AG08396 (cell line): ENCODE data around the gene RETN.

Experiments used
- DNase-seq: peaks from one replicate; pipeline ENCODE4 v3.0.0; 2012; ENCODE audit warnings: low spot score, mixed read lengths

Gene RETN

DNA sequence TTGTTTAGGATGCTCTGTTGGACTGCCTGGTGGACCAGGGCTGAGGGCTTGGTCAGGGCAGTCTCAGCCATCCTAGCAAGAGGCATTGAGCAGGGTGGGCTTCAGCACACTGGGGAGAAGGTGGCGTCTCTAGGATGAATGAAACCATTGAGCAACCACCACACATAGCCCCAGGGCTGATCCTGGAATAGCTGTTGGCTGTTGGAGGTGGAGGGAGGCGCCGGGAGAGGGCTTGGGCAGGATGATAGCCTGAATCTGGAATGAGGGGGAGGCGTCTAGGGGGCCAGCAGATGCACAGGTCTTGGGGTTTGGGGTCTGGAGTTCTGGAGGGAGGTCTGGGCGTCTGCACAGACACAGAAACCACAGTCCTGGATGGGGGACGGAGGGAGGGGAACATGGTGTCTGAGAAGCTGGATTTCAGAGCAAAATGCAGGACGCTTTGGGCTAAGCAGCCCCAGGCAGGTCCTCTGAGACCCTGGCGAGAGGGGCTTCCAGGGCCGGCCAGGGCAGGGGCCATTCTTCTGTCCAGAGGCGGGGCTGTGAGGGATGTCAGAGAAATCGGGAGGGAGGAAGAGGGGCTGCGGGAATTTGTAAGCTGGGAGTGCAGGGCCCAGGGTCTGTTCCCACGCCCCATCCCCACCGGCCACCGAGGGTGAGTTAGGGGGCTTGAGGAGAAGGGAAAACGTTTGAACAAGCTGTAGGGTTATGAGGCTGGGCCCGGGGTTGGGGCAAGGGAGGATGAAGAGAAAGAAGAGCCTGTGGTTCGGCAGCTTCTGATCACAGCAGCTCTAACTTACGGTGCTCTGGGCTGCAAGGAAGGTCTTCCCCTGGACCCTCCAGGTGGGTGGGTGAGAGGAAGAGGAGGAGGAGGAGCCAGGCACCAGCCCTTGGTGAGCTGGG lies 16.9 kb downstream of the RETN start:
- no peak for DNase-seq

DNA sequence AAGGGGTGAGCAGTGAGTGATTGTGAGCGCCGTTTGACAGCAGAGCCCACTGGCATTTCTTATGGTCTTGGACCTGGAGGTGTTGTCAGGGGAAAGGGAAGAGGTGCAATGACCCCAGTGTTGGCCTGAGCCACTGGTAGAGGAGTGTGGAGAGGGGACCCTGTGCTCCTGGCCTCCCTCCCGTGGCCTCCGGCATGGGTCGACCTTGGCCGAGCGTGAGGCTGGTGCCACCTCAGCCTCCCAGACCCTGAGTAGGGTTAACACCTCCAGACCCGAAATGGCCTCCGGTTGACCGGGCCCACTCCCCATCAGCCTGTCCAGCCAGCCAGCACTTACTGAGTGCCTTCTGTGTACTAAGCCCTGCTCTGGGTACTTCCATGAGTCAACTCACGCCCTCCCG lies 18.3 kb downstream of the RETN start:
- DNase-seq = no peak

- no peak for DNase-seq
Measured at GRCh38 chr19:7689165-7689564, 20.3 kb downstream of the RETN start.

- DNase-seq = no peak
Measured at GRCh38 chr19:7690779-7691258, 22.0 kb downstream of the RETN start.

DNA sequence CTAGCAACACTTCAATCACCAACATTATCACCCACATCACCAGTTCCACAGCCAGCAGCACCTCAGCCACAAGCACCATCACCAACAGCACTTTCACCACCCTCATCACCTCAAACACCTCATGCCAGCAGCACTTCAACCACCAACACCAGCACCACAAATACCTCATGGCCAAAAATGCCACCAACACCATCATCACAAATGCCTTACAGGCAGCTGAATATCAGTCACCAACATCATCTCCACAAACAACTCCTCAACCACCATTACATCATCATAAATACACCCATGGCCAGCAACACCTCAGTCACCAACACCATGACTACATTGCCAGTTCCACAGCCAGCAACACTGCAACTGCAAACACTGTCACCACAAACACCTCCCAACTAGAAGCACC lies 22.6 kb downstream of the RETN start:
- no peak for DNase-seq

- DNase-seq = no peak
Measured at GRCh38 chr19:7692417-7693088, 23.7 kb downstream of the RETN start.

DNA sequence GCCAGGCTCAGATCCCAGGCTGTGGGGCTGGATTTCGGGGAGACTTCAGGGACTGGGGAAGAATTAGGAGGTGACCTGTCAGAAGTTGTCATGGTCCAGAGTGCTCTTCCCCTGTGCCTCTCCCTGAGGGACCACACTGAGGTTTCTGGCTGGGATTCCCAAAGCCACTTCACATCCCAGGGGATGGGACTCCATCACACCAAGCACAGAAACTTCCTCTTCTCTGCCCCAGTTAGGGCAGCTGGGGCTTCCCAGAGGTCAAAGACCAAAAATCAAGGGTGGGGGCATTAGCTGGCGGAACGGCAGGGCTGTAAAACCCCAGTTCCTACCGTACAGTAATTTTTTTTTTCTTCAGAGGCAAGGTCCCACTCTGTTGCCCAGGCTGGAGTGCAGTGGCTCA lies 25.6 kb downstream of the RETN start:
- no peak for DNase-seq

GRCh38 chr19:7697721-7698287 lies 29.0 kb downstream of the RETN start:
- DNase-seq = no peak

GRCh38 chr19:7698583-7698982 lies 29.7 kb downstream of the RETN start:
- no peak for DNase-seq

DNA sequence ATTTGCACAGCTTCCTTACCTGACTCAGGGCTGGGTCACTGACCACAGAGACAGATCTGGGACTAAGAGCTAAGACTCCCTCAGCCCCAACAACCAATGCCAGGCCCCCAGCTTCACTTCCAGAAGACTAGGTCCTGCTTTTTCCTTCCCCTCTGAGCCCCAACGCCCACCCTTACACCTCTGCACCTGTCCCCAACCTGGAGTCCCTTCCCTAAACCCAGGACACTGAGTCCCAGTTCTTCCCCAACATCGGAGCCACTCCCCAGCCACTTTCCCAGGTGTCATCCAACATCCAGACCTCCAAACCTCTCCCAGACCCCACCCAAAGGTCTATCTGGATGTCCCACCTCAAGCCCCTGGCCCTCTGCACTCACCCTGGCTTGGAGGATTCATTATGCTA lies 30.2 kb downstream of the RETN start:
- no peak for DNase-seq

DNA sequence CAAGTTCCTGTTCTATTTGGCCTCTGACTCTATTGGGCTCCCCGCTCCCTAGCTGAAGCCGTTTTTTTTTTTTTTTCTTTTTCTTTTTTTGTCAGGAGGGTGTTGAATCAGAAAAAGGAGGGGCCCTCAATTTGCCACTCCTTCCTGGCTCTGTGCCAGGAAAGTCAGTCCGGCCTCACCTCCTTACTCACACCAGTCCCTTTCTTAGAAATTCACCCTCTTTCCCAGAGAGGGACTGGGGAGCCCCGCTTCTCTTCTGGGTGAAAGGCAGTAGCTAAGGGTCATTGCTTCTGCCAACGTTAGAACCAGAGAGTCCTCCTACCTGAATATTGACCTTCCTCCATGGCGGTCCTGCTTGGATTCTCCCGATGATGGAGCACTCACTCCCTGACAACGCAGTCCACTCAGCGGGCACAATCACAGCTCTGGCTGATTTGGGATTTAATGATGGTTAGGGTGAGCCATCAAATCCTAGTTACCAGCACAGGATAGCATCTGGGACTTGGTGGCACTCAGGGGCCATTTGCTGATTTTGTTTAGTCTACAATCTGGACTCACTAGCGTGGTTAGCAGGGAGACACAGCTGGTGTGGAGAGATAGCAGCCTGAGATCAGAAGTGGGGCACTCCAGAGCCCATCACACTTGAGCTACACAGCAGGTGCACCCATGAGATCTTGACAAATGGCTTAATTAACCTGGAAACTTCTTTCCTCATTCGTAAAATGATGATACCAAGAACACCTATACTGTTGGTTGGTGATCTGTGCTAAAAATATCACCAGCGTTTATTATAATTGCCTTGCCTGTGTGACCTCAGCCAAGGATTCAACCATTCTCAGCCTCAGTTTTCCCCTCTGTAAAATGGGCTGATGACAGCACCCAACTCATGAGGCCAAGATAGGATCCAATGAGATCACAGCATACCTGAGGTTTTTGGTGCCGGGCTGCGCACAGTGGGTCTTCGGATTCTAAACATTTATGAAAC lies 30.9 kb downstream of the RETN start:
- DNase-seq = no peak

DNA sequence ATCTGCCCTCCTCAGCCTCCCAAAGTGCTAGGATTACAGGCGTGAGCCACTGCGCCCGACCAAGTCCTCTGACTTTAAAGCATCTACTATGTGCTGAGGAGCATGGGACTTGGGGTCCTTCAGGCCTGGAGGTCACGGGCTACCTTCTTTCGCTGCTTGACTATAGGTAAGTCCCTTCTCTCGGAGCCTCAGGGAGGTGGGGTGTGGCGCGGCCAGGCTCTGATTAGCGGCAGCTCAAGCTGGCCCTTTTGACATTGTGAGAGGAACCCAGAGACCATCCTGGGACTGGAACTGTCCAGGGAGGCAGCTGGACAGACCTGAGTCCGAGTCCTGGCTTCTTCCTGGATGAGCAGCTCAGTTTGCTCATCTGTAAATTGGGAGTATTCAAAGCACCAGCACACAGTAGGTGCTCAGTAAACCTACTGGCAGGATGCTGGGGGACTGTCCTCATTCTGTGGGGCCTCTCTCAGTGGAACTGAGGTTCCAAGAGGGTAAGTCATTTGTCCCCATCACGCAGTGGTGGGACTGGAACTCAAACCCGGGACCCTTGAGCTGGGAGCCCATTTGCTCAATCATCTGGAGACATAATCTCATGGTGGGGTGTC lies 32.3 kb downstream of the RETN start:
- no peak for DNase-seq

DNA sequence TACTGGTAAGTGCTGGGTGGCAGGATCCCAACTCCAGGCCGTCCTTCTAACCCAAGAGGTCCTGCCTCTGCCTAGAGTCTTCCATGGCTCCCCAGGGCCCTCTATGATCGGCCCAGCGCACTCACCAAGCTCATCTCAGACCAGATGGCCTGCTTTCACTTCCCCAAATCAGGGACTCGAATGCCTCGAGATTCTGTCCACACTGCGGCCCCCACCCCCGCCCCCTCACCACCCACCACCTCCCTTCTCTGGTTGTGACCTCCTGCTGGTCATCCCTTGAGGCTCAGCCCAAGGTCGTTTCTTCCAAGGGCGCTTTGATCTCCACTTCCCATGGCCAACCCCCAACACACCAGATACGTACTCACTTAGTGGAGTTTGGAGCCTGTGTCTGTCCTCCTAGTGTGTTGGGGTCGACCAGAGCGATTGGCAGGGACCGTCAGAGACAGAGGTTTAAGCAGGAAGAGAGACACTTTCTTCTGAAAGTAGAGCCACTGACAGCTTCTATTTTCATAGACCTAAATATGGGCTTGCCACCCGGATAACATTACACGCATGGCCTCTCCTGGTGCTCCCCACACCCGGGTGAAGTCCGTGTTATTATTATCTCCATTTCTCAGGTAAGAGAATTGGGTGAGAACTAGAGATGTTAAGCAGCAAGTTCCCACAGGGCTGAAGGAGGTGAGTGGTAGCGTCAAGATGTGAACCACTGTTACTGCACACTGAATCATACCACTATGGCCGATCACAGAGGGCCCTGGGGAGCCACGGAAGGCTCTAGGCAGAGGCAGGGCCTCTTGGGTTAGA lies 33.0 kb downstream of the RETN start, which contains the start of gene FCER2:
TSS of gene FCER2 (minus strand) at position 478 of the 804 bp plus-strand sequence. CDS start 2,371 bp downstream, outside the sequence.
- DNase-seq = no peak

GRCh38 chr19:7703332-7703731 lies 34.5 kb downstream of the RETN start:
- DNase-seq = no peak

DNA sequence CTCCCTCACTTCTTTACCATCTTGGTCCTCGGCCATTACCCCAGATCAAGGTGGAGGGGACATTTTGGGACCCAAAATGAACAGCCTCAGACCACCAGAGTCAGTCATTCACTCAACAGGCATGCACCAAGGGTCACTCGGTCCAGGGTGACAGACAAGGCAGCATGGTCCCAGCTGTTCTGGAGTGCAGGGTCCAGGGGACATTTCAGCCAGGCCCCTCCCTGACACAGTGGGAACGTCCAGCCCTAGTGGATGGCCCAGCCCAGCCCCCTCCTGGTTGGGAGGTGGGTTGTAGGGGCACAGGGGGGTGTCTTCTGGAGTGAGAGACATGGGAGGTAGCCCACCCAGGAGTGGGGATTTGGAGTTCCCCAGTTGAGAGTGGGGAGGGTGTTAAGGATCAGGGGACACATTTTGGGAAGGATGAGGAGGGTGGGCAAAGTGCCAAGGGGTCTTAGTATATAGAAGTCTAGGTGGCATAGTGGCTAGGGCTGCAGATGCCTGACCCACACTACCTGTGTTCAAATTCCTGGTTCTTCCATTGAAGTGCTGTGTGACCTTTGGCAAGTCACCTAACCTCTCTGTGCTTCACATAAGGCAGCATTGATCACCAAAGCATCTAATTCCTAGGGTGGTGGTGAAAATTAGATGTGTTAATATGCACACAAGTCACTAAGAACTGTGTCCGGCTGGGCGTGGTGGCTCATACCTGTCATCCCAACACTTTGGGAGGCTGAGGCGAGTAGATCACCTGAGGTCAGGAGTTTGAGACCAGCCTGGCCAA lies 35.6 kb downstream of the RETN start:
- no peak for DNase-seq

GRCh38 chr19:7705387-7706187 lies 36.7 kb downstream of the RETN start:
- no peak for DNase-seq

GRCh38 chr19:7706188-7706954 lies 37.5 kb downstream of the RETN start:
- no peak for DNase-seq

GRCh38 chr19:7706955-7707456 lies 38.2 kb downstream of the RETN start:
- no peak for DNase-seq
